NCI-H2171 (cell line): ENCODE measurements around the gene EYA4.

Experiments used
- DNase-seq: peaks from one replicate; lab custom pipeline; 2025; lab: John Stamatoyannopoulos, UW

EYA4 gene

DNA sequence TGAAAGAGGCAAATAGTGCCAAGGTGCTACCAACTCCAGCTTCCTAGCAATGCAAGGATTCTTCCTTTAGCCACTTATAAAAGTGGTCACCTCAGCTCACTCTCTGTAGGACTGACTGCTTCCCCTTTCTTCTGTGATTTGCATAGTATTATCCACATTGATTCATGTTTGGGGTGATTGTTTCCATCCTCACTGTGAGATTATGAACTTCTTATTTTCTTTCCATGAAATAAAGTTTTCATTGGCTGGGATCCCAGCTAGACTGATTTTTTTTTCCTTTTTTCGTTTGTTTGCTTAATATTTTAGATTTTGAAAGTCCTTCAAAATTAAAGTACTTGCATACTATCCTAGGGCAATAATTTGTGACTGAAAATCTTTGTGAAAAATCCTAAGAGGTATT is 50.5 kb downstream of the EYA4 start:
- DNase-seq: no peak

DNA sequence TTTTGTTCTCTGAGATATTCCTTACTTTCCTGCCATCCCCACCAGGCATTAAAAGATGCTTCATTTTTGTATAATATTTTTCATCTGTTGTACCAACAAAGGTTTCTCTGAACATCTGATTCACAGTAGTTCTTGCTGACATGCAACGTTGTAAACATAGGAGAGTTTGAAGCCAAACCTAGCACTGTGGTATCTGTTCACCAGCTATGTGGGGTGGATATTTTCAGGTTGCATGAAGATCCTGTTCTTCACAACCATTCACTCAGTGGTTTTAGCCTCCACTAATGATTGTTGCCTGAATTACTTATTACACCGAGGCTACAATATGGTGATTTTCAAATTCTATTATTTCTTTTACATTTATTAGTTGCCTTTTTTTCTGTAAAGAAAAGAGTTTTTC is 56.5 kb downstream of the EYA4 start:
- DNase-seq: no peak

DNA sequence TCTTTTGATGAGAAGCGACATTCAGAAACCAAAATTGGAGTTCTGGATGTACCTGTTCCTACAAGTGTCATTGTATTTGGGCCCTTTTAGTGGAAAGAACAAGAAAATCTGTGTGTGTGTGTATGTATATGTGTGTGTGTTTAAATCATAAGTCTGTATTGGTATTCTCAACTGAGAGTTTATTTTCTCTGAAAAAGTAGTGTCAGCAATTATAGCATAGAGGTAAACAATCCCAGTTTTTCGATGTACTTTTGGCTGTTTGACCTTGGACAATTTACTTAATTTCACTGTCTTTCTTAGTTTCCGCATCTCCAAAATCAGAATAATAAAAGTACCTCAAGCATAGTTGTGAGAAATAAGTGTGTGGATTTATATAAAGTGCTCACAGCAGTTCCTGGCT is 57.2 kb downstream of the EYA4 start:
- DNase-seq: no peak

DNA sequence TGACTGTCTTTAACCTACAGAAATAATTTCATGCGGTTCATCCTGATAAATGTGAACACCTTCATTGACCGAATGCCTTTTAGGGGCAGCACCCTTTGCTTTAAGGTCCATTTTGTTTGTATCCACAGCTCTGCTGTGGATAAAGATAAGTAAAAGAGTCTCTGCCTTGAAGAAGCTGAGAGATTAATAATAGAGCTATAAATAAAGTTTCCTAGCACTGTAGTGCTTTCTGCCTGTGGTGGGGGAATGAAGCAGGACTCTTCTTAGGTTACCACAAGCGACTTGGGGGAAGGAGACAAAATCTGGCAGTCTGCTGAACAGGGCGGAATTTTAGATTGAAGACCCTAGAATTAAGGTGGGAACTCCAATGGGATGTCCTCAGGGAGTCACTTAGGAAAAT is 57.6 kb downstream of the EYA4 start:
- DNase-seq: no peak

DNA sequence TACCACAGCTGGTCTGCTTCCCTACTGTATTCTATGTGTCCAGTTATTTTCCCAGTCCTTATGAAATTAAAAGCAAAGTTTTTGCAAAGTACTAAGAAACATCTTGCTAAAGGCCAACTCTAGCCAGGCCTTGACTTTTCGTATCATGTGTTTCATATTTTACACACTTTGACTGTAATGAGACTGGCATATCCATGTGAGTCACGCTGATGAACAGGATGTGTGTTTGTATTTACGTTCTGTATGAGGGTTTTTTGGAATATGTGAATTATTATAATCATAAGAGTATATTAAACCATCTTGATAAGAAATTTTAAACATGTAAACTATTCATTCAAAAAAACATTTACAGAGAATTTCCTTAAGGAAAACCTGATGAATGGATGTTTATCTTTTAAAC is 59.7 kb downstream of the EYA4 start:
- no peak for DNase-seq

DNA sequence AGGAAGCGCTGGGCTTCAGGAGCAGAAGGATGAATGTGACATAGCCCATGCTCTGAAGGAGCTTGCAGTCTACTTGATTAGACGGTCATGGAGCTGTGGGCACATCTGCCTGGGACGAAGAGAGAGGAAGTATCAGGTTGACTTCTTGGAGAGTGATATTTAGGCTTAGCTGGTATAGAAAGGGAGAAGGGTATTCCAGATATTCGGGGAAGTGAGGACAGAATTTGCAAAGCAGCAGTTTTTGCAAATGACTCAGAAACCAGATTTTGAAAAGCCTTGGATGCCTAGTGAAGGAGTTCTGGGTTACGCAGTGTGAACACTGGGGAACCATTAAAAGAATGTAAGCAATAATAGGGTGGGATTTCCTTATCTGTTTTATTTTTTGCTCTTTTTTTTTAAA is 60.7 kb downstream of the EYA4 start:
- DNase-seq: no peak

DNA sequence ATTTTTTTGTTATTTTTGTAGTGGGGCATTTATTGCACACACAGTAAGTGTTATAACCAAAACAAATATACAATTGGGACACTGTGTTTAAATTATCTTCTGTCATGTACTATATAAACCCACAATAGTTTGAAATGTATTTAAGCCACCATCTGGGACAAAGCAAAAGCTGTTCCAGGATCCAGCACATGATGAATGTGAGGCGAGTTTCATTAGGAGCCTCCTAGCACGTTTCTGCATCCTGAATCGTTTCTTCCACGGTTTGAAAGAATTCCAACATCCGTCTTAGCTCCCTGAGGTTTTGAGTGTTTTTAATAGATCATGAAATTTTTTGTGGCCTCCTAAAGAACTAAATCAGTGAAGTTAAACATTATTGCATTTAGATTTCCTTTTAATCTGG is 65.8 kb downstream of the EYA4 start:
- no peak for DNase-seq

DNA sequence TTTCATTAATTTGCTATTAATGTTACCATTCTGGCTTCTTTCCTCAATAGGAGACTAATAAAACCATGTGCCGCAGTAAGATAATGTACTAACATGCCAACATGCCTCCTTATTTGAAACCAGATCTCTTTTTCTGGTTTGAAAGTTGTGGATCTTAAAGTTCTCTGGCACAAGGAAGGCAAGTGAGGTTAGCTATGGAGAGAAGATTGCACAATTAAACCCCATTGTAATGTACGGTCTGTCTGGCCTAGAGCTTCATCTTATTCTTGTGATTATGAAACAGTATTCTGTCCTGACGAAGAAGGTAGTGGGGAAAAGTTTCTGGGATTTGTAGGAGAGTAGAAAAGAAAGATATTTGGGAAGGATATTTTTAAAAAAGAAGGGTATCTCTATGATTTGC is 68.4 kb downstream of the EYA4 start:
- no peak for DNase-seq

DNA sequence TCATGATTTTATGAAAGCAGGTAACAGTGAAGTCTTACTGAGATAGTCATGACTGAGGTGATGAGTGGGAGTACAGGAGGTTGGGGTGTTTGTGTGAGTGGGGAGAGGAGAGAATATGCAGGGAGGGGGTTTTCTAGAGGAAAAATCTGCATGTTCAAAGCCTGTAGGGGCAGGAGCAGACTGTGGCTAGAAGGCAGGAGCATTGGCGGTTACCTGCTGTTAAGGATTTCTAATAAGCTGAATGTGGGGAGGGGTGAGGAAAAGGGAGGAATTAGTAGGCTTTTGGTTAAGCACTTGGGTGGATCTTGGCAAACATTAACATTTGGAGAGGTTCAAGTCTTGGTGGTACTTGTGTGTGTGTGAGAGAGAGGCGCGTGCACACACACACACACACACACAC is 70.8 kb downstream of the EYA4 start:
- no peak for DNase-seq

DNA sequence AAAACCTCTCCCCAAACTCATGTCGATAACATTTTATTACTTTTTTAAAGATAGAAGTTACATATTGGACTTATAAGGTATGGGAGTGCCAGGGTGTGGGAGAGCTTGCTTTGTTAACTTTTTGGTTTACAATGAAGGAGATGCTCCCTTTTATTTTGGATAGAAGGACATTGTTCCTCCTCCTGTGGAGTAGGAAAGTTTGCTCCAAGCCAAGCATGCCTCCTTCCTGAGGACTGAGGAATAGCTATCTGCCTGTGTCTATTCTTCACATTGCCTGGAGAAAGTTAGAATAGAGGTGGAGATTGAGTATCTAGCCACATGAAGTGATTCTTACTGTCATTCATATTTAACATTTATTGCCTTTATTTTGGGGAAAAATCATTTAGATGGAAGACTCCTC is 71.9 kb downstream of the EYA4 start:
- DNase-seq: no peak

DNA sequence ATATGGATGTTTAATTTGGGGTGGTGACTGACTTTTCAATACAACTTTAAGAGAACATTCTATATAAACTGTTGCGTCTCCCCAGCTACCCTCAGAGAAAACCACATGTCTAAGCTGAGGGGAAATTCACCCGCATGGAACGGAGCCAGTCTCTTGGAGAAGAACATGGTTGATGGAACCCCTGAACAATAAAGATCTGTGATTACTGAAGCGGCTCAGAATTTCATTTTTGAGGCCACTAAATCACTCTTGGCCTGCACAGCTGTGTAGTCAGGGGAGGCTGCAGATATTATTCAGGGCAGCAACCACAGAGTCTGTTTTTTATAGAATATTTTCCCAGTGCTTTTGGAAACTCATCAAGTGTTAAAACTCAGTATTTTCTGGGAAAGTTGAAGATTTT is 73.8 kb downstream of the EYA4 start:
- DNase-seq: no peak

DNA sequence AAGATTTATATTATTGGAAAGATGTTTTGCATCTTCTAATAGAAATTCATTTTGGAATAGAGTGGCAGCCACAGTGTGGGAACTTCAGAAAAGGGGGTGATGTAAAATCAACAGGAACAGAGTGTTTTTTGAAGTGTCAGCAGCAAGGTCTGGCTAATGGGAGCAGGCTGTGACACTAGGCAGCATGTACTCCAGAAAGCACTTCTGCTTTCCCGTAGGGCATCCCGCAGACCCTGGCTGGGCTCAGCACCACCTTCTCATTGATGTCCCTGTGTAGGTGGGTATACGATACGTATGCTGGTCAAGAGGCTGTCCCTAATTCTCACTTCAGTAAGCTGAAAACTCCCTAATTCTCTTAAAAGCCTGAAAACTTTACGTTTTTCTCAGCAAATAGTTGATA is 74.7 kb downstream of the EYA4 start:
- no peak for DNase-seq

DNA sequence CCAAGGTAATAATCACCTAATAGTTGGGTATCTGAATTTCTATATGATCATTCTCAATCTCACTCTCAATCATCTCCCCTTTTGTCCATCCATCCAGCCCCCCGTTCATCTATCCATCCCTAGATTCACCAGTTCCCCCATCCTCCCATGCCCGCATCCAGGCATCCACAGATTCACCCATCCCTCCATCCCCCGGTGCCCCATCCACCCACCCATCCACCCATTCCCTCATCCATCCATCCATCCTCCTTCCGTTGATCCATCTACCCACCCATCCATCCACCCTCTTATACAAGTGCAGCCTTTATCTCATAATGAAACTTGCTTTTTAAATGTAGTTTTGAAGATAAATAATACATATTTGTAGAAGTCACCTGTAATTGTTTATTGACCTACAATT is 76.5 kb downstream of the EYA4 start:
- DNase-seq: no peak

DNA sequence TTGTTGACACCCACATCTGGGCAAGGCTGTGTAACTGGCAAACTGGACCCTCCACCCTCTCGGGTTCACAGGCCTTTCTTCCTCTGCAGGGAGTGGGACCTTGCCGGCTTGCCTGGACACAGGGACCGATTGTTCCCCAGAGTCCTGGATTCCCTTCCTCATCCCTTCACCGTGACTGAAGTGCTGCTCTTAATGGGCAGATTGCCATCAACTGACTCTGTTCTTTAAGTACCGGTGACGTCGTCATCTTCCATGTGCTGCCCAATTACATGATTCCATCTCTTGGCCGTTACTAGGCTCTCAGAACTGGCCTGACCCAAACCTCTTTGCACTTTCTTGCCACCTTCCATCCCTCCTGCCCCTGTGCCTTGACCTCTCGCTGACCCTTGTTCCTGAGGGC is 85.4 kb downstream of the EYA4 start:
- DNase-seq: no peak

DNA sequence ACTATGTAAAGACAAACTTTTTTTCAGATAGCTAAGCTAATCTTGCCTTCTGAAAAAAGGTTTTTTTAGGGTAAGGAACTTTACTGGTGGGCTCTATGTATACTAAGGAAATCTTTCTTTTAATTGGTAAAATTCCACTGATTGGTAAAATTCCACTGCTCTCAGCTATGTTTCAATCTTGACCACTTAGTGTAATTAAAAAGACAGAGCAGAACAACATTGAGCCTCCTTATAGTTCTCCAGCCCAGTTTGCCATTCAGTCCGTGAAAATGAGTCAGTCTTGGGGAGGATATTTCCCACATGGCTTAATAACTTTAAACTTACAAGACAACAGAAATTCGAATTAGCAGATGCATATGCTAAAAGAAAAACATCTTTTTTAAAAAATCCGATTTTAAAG is 92.7 kb downstream of the EYA4 start:
- DNase-seq: no peak

DNA sequence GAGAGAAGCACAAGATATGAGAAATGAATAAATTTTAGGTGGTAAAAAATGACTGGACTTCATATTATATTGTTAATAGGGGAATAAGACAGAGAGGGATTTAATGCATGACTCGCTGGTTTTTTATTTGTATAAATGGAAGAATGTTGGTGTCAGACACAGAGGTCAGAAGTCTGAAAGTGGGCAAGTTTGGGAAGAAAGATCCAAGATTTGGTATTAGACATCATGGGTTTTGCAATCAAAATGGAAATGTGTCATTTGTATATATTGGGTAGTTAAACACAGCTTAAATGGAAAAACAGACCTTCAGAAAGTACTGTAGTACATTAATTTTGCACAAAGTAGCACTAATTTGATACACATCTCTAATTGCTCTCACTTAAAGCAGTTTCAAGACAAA is 96.2 kb downstream of the EYA4 start:
- DNase-seq: no peak

DNA sequence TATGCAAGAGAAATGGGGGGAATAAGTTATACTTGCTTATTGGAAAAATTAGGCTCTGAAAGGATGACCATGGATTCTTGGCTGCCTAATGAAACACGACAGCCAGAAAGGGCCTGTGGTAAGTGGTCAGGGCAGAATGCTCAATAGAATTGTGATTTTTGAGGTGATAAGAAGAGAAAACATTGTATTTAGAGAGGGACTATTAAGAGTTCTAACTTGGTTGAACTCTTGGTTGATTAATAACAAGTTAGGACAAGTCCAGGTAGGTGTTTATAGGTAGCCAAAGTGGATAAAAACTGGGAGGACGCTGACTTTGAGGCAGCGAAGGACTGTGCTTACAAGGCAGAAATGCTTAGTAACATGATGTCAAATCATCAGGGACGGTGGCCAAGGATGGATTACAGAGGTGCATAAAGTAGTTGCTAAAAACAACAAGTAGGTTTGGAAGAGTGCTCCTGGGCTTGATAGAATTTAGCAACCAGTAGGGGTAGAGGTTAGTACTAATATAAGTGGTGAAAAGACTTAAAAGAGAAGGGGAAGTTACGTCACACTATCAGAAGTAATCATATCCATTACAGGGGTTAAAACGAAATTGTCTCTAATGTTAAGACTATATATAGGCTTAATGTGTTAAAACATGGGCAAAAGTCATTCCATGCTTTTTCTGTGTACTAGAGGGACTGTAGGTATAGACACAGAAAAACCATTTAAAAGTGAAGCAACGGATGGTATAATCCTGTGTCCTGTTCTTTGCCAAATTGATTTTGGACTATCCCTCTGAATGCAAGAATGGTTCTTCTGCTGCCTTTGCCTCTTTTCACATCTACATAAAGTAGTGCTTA is 98.6 kb downstream of the EYA4 start:
- DNase-seq: no peak

DNA sequence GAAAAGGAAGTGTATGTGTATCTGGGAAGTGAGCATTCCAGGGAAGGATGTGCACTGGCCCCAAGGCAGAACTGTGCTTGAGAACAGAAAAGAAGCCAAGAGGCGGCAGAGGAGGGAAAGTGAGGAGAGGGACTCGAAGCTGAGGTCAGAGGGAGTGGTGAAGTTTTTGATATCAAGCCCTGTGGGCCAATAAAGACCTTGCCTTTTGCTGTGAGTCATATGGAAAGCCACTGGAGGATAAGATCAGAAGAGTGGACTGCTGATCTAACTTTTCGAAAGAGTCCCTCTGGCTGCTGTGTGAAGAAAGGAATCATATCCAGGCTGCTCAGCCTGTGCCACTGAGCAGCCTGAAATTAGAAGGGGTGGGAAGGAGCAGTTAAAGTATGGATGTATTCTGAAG is 99.4 kb downstream of the EYA4 start:
- DNase-seq: no peak

DNA sequence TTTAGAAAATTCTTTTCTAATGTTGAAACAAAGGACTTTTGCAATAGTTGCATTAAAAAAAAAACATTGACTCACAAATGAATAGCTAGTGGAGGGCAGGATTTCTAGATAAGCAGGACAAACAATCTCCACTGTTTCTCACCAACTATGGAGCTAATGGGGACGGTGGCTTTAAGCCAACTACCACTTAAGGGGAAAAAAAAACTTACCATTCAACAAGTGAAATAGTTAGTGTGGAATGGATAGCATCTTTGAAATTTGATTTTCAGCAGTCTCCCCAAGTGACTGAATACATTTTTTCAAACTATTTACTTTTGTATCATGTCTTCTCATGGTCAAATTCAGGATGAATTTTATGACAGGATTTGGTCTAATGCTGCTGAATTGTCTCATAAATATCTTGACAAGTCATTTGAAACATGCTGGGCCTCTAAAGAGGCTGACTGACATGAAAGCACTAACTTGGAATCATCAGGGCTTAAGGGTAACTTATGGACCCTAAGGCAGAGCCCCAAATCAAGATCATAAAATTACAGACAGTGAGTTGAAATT is 100.5 kb downstream of the EYA4 start:
- peak; percentile 51 for DNase-seq

DNA sequence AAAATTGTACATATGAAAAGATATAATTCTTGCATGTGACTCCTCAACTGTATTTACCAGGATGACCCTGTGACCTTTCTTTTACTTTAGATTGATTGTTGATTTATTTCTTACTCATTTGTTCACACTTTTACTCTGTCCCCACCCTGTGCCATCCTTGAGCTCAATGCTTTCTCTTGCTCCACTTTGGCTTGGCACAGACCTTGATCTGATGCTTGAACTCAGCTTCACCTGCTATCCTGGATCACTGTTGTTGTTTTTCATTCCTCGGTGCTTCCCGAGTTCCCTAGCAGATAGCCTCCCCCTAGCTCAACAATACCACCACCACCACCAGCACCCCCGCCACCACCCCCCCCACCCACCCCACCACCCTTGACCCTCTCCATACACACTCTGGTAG is 102.1 kb downstream of the EYA4 start:
- no peak for DNase-seq

DNA sequence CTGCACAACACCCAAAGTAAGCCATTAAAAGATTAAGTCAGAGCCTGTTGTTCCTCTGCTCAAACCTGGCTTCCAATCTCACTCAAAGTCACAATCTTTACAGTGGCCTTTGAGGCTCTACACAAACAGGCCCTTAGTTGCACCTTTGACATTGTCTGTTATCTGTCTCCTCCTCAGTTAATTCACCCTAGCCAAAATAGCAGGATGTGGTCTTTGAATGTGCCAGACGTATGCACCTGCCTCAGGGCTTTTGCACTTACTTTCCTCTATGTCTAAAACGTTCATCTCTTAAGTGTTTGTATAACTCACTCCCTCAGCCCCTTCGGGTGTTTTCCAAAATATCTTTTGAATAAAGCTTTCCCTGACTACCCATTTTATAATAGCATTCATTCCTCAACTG is 107.7 kb downstream of the EYA4 start:
- DNase-seq: no peak

DNA sequence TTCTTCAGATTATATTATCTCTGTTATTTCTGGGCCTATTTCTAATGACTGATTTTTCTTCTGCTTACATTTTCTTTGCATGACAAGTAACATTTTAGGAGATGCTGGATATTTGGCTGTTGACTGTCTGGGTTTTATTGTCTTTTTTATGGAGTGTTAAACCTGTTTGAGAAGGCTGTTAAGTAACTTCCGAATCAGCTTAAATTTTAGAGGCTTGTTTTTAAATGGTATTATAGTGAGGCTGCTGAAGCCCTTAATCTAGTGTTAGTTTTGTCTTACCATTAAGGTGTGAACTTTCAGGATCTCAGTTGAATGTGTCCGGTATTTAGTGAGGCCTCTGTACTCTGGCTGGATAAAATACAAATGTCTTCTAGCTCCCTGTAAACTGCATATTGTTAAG is 109.8 kb downstream of the EYA4 start:
- no peak for DNase-seq

DNA sequence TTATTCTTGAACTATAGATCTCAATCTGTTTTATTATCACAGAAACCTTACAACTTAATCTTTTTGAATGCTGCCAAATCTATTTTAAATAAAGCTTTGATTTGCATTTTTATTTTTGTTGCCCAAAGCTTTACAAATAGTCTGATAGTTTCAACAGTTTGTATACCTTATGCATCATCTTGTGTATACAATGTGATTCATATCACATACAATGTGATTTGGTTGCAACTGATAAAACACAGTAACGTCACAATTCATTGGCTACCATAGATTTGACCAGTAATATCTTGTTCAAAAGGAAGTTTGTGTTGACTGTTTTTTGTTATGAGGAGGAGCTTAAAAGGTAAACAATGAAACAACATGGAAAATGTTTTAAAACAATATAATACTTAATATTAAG is 110.9 kb downstream of the EYA4 start:
- no peak for DNase-seq

DNA sequence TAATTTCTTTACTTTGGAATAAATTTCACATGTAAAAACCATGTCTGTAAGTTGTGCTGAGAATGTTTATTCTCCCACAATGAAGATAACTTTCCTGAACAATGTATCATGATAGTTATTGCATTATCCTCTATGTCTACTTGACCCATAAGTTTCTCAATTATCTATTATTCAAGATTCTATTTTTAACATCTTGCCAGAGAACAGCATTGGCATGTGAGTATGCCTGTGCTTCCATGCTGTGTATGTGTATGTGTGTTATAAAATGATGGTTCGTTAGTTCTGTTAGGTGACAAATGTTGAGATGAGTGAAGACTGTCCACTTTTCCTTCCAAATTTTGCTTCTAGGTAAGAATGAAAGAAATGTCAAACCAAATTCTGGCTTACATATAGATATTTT is 111.9 kb downstream of the EYA4 start:
- no peak for DNase-seq
